A673 (cell line): Measurements from ENCODE around the gene TNFAIP1. TPM values are rescaled to one million over a fixed set of nuclear protein-coding genes. Genes with fewer than 3 reads are reported as not detected.

ENCODE experiments used
- BruUV-seq: library from RNA; stranded (reverse); fragments of 400-500 nt; replicated peaks from 2 replicates; lab custom pipeline; 2021; lab: Mats Ljungman, UMichigan
- CTCF ChIA-PET: fragments of 300-600 bp; sonication (Branson Sonifier 250); formaldehyde crosslinking; loops from one replicate; lab custom pipeline; 2022; ENCODE audit warnings: antibody characterized with exemption; lab: Charles Lee
- POLR2A ChIA-PET: fragments of 300-600 bp; sonication (Branson Sonifier 250); formaldehyde crosslinking; loops from one replicate; lab custom pipeline; 2022; ENCODE audit warnings: antibody characterized with exemption; ENCODE audit not compliant: low non-redundant PET; lab: Charles Lee
- DNase-seq: peaks from one replicate; pipeline ENCODE4 v3.0.0-alpha.2; 2015; ENCODE audit warnings: low spot score
- H3K27ac ChIP-seq: fragments of 200-600 bp; sonication (generic); 2 replicates; pipeline ENCODE4 v1.5.1; 2016; ENCODE audit warnings: mixed run types, low read depth, mild to moderate bottlenecking, mixed read lengths, antibody characterized with exemption, low read length; ENCODE audit not compliant: poor library complexity, severe bottlenecking
- H3K27me3 ChIP-seq: fragments of 200-600 bp; sonication (generic); replicated peaks from 2 replicates; pipeline ENCODE4 v1.6.1; 2017; ENCODE audit warnings: mixed run types, low read depth, mild to moderate bottlenecking, mixed read lengths, antibody characterized with exemption, low read length; ENCODE audit not compliant: insufficient read depth, poor library complexity
- H3K36me3 ChIP-seq: fragments of 200-600 bp; sonication (generic); 2 replicates; pipeline ENCODE4 v1.6.1; 2016; ENCODE audit warnings: mixed run types, mild to moderate bottlenecking, mixed read lengths, antibody characterized with exemption, low read length; ENCODE audit not compliant: insufficient read depth, poor library complexity, severe bottlenecking
- H3K4me1 ChIP-seq: fragments of 200-600 bp; sonication (generic); 2 replicates; pipeline ENCODE4 v1.6.1; 2017; ENCODE audit warnings: mixed run types, mild to moderate bottlenecking, mixed read lengths, antibody characterized with exemption, low read length; ENCODE audit not compliant: insufficient read depth, poor library complexity, severe bottlenecking
- H3K4me3 ChIP-seq: fragments of 200-600 bp; sonication (generic); 2 replicates; pipeline ENCODE4 v1.5.1; 2016; ENCODE audit warnings: low read depth, mixed run types, mild to moderate bottlenecking, mixed read lengths, low read length; ENCODE audit not compliant: poor library complexity, severe bottlenecking
- H3K9me3 ChIP-seq: fragments of 200-600 bp; sonication (generic); 2 replicates; pipeline ENCODE4 v1.6.1; 2016; ENCODE audit warnings: mixed run types, low read depth, mild to moderate bottlenecking, mixed read lengths, antibody characterized with exemption, low read length; ENCODE audit not compliant: poor library complexity, severe bottlenecking
- CTCF ChIP-seq: fragments of 300-800, 200-600 bp; sonication (generic); conservative IDR thresholded peaks from 2 replicates; pipeline ENCODE4 v1.5.1; 2017; ENCODE audit warnings: low read depth, mild to moderate bottlenecking, antibody characterized with exemption, low read length, moderate library complexity, mixed read lengths
- EZH2 ChIP-seq: fragments of 200-600 bp; sonication (generic); IDR thresholded peaks from 2 replicates; pipeline ENCODE4 v1.6.1; 2017; ENCODE audit warnings: borderline replicate concordance, low read depth, mild to moderate bottlenecking, mixed read lengths, antibody characterized with exemption, low read length; ENCODE audit not compliant: poor library complexity, severe bottlenecking
- intact Hi-C: fragments of 100-400 bp; cut with micrococcal nuclease; formaldehyde crosslinking; loops from one replicate; pipeline ENCODE4 v1.10.0; 2022; ENCODE audit not compliant: unreplicated experiment
- total RNA-seq: library from RNA; stranded (reverse); gene quantifications from 2 replicates; pipeline ENCODE4 v1.2.3, GENCODE V29; 2021

Gene TNFAIP1
- total RNA-seq, 1 experiment from 2014 or later = 27.5 TPM

GRCh38 chr17:28370744-28371103 is 35.2 kb downstream of the TNFAIP1 start:
- ChIA-PET CTCF (no interaction called here), POLR2A (no interaction called here)
- no TSS peak for BruUV-seq
- DNase-seq = no peak
- no peak for TF ChIP-seq EZH2
- TF ChIP-seq CTCF = no peak
- no peaks in the 10 kb centered on the region for H3K36me3 ChIP-seq
- H3K4me1 ChIP-seq = peaks cover 17% of the 10 kb centered on the region
- peak overlapping the region; percentile 87 for H3K4me3 ChIP-seq
- H3K27ac ChIP-seq = peak overlapping the region; percentile 47
- intact Hi-C loops = no loop called here
- H3K27me3 ChIP-seq = no peaks in the 10 kb centered on the region
- no peaks in the 10 kb centered on the region for H3K9me3 ChIP-seq

GRCh38 chr17:28371245-28372202 is 36.0 kb downstream of the TNFAIP1 start, which contains the start of gene SARM1:
Gene SARM1, plus strand, starts transcription at chr17:28371694. Its CDS starts 339 bp downstream, at chr17:28372033.
- TF ChIP-seq EZH2 (no peak), CTCF (no peak)
- intact Hi-C loops = no loop called here
- no TSS peak for BruUV-seq
- ChIA-PET CTCF (no interaction called here), POLR2A (interaction anchor here (1.3 kb wide), 1 partner anchor 14 kb away, joined by 3 read pairs; a partner anchor contains a TSS)
- H3K27me3 ChIP-seq = no peaks in the 10 kb centered on the region
- peak within 1 kb of the TSS; percentile 64 for H3K27ac ChIP-seq
- peak; percentile 98 for DNase-seq
- peak within 1 kb of the TSS; percentile 87 for H3K4me3 ChIP-seq
- H3K36me3 ChIP-seq = no peaks in the 10 kb centered on the region
- H3K9me3 ChIP-seq = no peaks in the 10 kb centered on the region
- peaks cover 17% of the 10 kb centered on the region for H3K4me1 ChIP-seq

- peak overlapping the region; percentile 87 for H3K4me3 ChIP-seq
- no peaks in the 10 kb centered on the region for H3K27me3 ChIP-seq
- no TSS peak for BruUV-seq
- CTCF ChIA-PET = no interaction called here
- TF ChIP-seq CTCF = no peak
- TF ChIP-seq EZH2 = no peak
- peak; percentile 53 for DNase-seq
- peak overlapping the region; percentile 64 for H3K27ac ChIP-seq
- H3K9me3 ChIP-seq = no peaks in the 10 kb centered on the region
- H3K36me3 ChIP-seq = no peaks in the 10 kb centered on the region
- H3K4me1 ChIP-seq = peaks cover 17% of the 10 kb centered on the region
- intact Hi-C loops = no loop called here
- POLR2A ChIA-PET = interaction anchor here (1.3 kb wide), 1 partner anchor 15 kb away, joined by 3 read pairs; a partner anchor contains a TSS
These were observed 36.8 kb downstream of the TNFAIP1 start for GRCh38 chr17:28372203-28372944.
